ENCODE results near the gene CXorf49. TPM values are rescaled to one million over a fixed set of nuclear protein-coding genes. Genes with fewer than 3 reads are reported as not detected.
"Not testable (repeated sequence)": the region's sequence is repeated elsewhere in the genome, so short reads cannot be mapped to it uniquely, and the experiment has no call there.

The CXorf49 gene
- total RNA-seq, 1 donor from 2014 or later = not detected

GRCh38 chrX:71671043-71671780 lies 46.9 kb downstream of the CXorf49 start:
- DNase-seq (ENCODE audit: extremely low spot score, unreplicated experiment) = no peak
- no peaks in the 10 kb centered on the region for H3K9me3 Mint-ChIP-seq

GRCh38 chrX:71669947-71670346 lies 48.1 kb downstream of the CXorf49 start:
- not testable (repeated sequence) for H3K9me3 Mint-ChIP-seq; H3K4me1 Mint-ChIP-seq (ENCODE audit: unreplicated experiment); H3K27me3 Mint-ChIP-seq; H3K4me3 Mint-ChIP-seq; H3K27ac Mint-ChIP-seq; DNase-seq (ENCODE audit: extremely low spot score, unreplicated experiment); H3K36me3 Mint-ChIP-seq
- TF ChIP-seq CTCF (conservative IDR thresholded peaks at IDR 0.05) = peak; percentile 66

More at GRCh38 chrX:71671043-71671780, 46.9 kb downstream of the CXorf49 start:
- H3K4me3 Mint-ChIP-seq = no peak overlapping the region
- H3K4me1 Mint-ChIP-seq (ENCODE audit: unreplicated experiment) = no peaks in the 10 kb centered on the region
- H3K27me3 Mint-ChIP-seq = peaks cover 4% of the 10 kb centered on the region
- no peak overlapping the region for H3K27ac Mint-ChIP-seq
- TF ChIP-seq CTCF (conservative IDR thresholded peaks at IDR 0.05) = no peak
- H3K36me3 Mint-ChIP-seq = no peaks in the 10 kb centered on the region

GRCh38 chrX:71669492-71669891 lies 48.6 kb downstream of the CXorf49 start:
- no peaks in the 10 kb centered on the region for H3K36me3 Mint-ChIP-seq
- H3K4me1 Mint-ChIP-seq (ENCODE audit: unreplicated experiment) = no peaks in the 10 kb centered on the region
- no peak overlapping the region for H3K4me3 Mint-ChIP-seq
- H3K27ac Mint-ChIP-seq = no peak overlapping the region
- H3K27me3 Mint-ChIP-seq = peaks cover 4% of the 10 kb centered on the region
- no peaks in the 10 kb centered on the region for H3K9me3 Mint-ChIP-seq
- DNase-seq (ENCODE audit: extremely low spot score, unreplicated experiment) = no peak
- TF ChIP-seq CTCF (conservative IDR thresholded peaks at IDR 0.05) = no peak

GRCh38 chrX:71668248-71668595 lies 49.9 kb downstream of the CXorf49 start:
- H3K27ac Mint-ChIP-seq = no peak overlapping the region
- DNase-seq (ENCODE audit: extremely low spot score, unreplicated experiment) = no peak
- no peak for TF ChIP-seq CTCF (conservative IDR thresholded peaks at IDR 0.05)
- H3K4me3 Mint-ChIP-seq = no peak overlapping the region
- peaks cover 4% of the 10 kb centered on the region for H3K27me3 Mint-ChIP-seq
- no peaks in the 10 kb centered on the region for H3K9me3 Mint-ChIP-seq
- no peaks in the 10 kb centered on the region for H3K36me3 Mint-ChIP-seq
- no peaks in the 10 kb centered on the region for H3K4me1 Mint-ChIP-seq (ENCODE audit: unreplicated experiment)

- Mint-ChIP-seq H3K4me1 (ENCODE audit: unreplicated experiment) (no peaks in the 10 kb centered on the region), H3K36me3 (no peaks in the 10 kb centered on the region), H3K9me3 (no peaks in the 10 kb centered on the region), H3K27me3 (peaks cover 4% of the 10 kb centered on the region), H3K4me3 (no peak within 1 kb of the TSS), H3K27ac (no peak within 1 kb of the TSS)
- no peak for DNase-seq (ENCODE audit: extremely low spot score, unreplicated experiment)
- no peak for TF ChIP-seq CTCF (conservative IDR thresholded peaks at IDR 0.05)
Measured at GRCh38 chrX:71667328-71668247, 50.5 kb downstream of the CXorf49 start, which contains the start of gene LOC101059915. Gene LOC101059915, plus strand, starts transcription at chrX:71667546.

Measured in type B pancreatic cell (in vitro differentiated cells).